HEK293 (cell line): Measurements from ENCODE around the gene ARHGAP42.

Experiments used
- CTCF ChIA-PET: fragments of 350-600 bp; formaldehyde crosslinking; extraction: SDS; loops from one replicate; lab custom pipeline; 2021; ENCODE audit warnings: antibody characterized with exemption; lab: Yijun Ruan, JAX
- POLR2A ChIA-PET: fragments of 300-600 bp; formaldehyde crosslinking; extraction: SDS; loops from one replicate; lab custom pipeline; 2020; ENCODE audit warnings: antibody characterized with exemption, inconsistent platforms; lab: Yijun Ruan, JAX
- H3K27ac ChIP-seq: fragments of 200-500 bp; sonication (Bioruptor generic); 2 replicates; pipeline ENCODE4 v1.5.1; 2014; ENCODE audit warnings: low read depth, low read length, control low read depth, inconsistent platforms; ENCODE audit errors: extremely low read depth
- H3K36me3 ChIP-seq, 2 experiments: fragments of 200-500 bp in 1 of 2; sonication (Bioruptor generic) in 1 of 2; 1 replicate in 1 of 2; 2 replicates in 1 of 2; pipeline ENCODE4 v1.5.1; 2014 to 2017; ENCODE audit warnings: inconsistent platforms in 2 of 2, low read length in 2 of 2; ENCODE audit not compliant: control insufficient read depth in 2 of 2, insufficient read depth in 1 of 2
- H3K4me1 ChIP-seq: fragments of 200-500 bp; sonication (Bioruptor generic); 2 replicates; pipeline ENCODE4 v1.5.1; 2014; ENCODE audit warnings: mild to moderate bottlenecking, low read length, inconsistent platforms; ENCODE audit not compliant: control insufficient read depth, insufficient read depth
- H3K4me3 ChIP-seq: 2 replicates; pipeline ENCODE4 v1.5.1; 2011; ENCODE audit warnings: low read depth, mild to moderate bottlenecking, control low read depth, low read length, moderate library complexity
- H3K9me3 ChIP-seq: fragments of 200-500 bp; sonication (Bioruptor generic); 2 replicates; pipeline ENCODE4 v1.5.1; 2014; ENCODE audit warnings: low read depth, low read length, inconsistent platforms; ENCODE audit not compliant: control insufficient read depth, insufficient read depth
- CTCF ChIP-seq: fragments of 450-650 bp; formaldehyde crosslinking; IDR thresholded peaks from 2 replicates; pipeline ENCODE4 v1.5.1; 2016; ENCODE audit warnings: missing biosample characterization, missing genetic modification characterization
- INSM2 ChIP-seq: fragments of 450-650 bp; formaldehyde crosslinking; IDR thresholded peaks from 2 replicates; pipeline ENCODE4 v1.5.1; 2016; ENCODE audit warnings: missing biosample characterization, missing genetic modification characterization
- MEIS1 ChIP-seq: sonication (generic); formaldehyde crosslinking; IDR thresholded peaks from 2 replicates; pipeline ENCODE4 v1.8.1; 2022; ENCODE audit warnings: missing genetic modification reagents, mild to moderate bottlenecking, borderline replicate concordance
- MZF1 ChIP-seq: fragments of 450-650 bp; formaldehyde crosslinking; IDR thresholded peaks from 2 replicates; pipeline ENCODE4 v1.5.1; 2017; ENCODE audit warnings: missing biosample characterization, missing genetic modification characterization, borderline replicate concordance
- PRDM1 ChIP-seq: fragments of 450-650 bp; formaldehyde crosslinking; IDR thresholded peaks from 2 replicates; pipeline ENCODE4; 2016; ENCODE audit warnings: missing biosample characterization, missing genetic modification characterization
- PRDM10 ChIP-seq: fragments of 450-650 bp; formaldehyde crosslinking; IDR thresholded peaks from 2 replicates; pipeline ENCODE4 v1.5.1; 2016; ENCODE audit warnings: missing biosample characterization, missing genetic modification characterization
- ZBTB44 ChIP-seq: fragments of 450-650 bp; IDR thresholded peaks from 2 replicates; pipeline ENCODE4 v1.5.1; 2018; ENCODE audit warnings: missing biosample characterization, mild to moderate bottlenecking, missing genetic modification characterization
- ZNF221 ChIP-seq: fragments of 450-650 bp; formaldehyde crosslinking; IDR thresholded peaks from 2 replicates; pipeline ENCODE4 v1.5.1; 2017; ENCODE audit warnings: missing biosample characterization, missing genetic modification characterization, borderline replicate concordance
- ZNF324 ChIP-seq: fragments of 450-650 bp; formaldehyde crosslinking; IDR thresholded peaks from 2 replicates; pipeline ENCODE4 v1.5.1; 2016; ENCODE audit warnings: missing biosample characterization, missing genetic modification characterization
- ZNF37A ChIP-seq: fragments of 450-650 bp; IDR thresholded peaks from 2 replicates; pipeline ENCODE4 v1.5.1; 2018; ENCODE audit warnings: missing biosample characterization, missing genetic modification characterization
- ZNF449 ChIP-seq: fragments of 450-650 bp; formaldehyde crosslinking; IDR thresholded peaks from 2 replicates; pipeline ENCODE4 v1.5.1; 2017; ENCODE audit warnings: missing biosample characterization, mild to moderate bottlenecking, missing genetic modification characterization, moderate library complexity
- ZNF48 ChIP-seq: fragments of 450-650 bp; formaldehyde crosslinking; IDR thresholded peaks from 2 replicates; pipeline ENCODE4 v1.5.1; 2016; ENCODE audit warnings: missing biosample characterization, missing genetic modification characterization
- ZNF555 ChIP-seq: fragments of 450-650 bp; formaldehyde crosslinking; conservative IDR thresholded peaks from 2 replicates; pipeline ENCODE4 v1.5.1; 2017; ENCODE audit warnings: missing biosample characterization, mild to moderate bottlenecking, missing genetic modification characterization, inconsistent platforms
- ZNF654 ChIP-seq: fragments of 450-650 bp; formaldehyde crosslinking; IDR thresholded peaks from 2 replicates; pipeline ENCODE4 v1.5.1; 2016; ENCODE audit warnings: low read depth, missing biosample characterization, missing genetic modification characterization
- ZSCAN16 ChIP-seq: fragments of 450-650 bp; formaldehyde crosslinking; IDR thresholded peaks from 2 replicates; pipeline ENCODE4 v1.5.1; 2016; ENCODE audit warnings: missing biosample characterization, missing genetic modification characterization
- ZSCAN18 ChIP-seq: fragments of 450-650 bp; formaldehyde crosslinking; IDR thresholded peaks from 2 replicates; pipeline ENCODE4 v1.5.1; 2016; ENCODE audit warnings: missing biosample characterization, missing genetic modification characterization

ARHGAP42 gene

GRCh38 chr11:100929377-100929776 lies 242.3 kb downstream of the ARHGAP42 start (continued):
- no peak for TF ChIP-seq ZNF449 (tag by site-specific recombination)
- no peak for TF ChIP-seq INSM2
- no peak for TF ChIP-seq PRDM10 (tag by site-specific recombination)

DNA sequence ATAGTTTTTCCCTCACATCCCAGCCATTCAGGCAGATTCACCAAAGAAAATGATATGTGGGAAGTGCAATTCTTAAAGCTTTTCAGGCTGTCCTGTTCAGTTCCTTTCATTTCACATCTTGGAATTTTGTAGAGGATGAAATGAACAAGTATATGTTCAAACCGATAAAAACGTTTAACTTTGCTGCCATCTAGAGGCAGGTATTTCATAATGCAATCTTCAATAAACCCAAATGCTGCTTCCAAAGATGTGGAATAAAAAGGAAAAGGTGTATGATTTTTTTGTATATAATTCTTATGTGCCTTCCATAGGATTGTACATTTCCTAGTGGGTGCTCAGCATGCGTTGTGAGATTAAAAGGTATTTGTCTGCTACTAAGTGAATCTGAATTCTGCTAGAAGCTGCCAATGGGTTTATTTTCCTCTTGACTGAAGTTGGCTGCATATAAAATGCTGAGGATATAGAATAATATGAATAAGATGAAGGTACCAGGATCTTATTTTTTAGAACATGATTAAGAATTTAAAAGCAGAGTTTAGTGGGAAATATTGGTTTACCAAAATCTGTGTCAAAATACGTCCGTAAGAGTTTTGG lies 243.2 kb downstream of the ARHGAP42 start:
- TF ChIP-seq CTCF (tag by site-specific recombination) (0 out of 2 replicates have a peak, but pooled peaks have one; percentile 16), ZNF654 (tag by site-specific recombination) (peak; percentile 67), MEIS1 (CRISPR knock-in tag) (no peak), ZNF48 (no peak), ZNF555 (tag by site-specific recombination) (no peak), ZNF221 (tag by site-specific recombination) (no peak)
- ChIA-PET POLR2A (no interaction called here), CTCF (interaction anchor here (0.6 to 3.6 kb wide), 9 partner anchors 60 to 385 kb away, joined by 3 to 36 read pairs (median 3); no protein-coding TSS in a partner anchor)
- Histone ChIP-seq H3K27ac (no peak overlapping the region), H3K9me3 (no peaks in the 10 kb centered on the region), H3K4me1 (no peaks in the 10 kb centered on the region; the same call in 1 of the 2 replicates), H3K36me3 (no peaks in the 10 kb centered on the region), H3K4me3 (no peak overlapping the region)

GRCh38 chr11:100932474-100933100 lies 245.5 kb downstream of the ARHGAP42 start:
- Histone ChIP-seq H3K9me3 (no peaks in the 10 kb centered on the region), H3K27ac (no peak overlapping the region), H3K4me3 (no peak overlapping the region), H3K4me1 (no peaks in the 10 kb centered on the region; the same call in 1 of the 2 replicates), H3K36me3 (peaks cover 0 to 8% of the 10 kb centered on the region in 2 experiments; a peak in 1 of 3 replicates)
- ChIA-PET POLR2A (no interaction called here), CTCF (interaction anchor here (0.7 to 3.6 kb wide), 7 partner anchors 108 to 379 kb away, joined by 3 to 36 read pairs (median 4); no protein-coding TSS in a partner anchor)
- TF ChIP-seq MEIS1 (CRISPR knock-in tag) (no peak), ZSCAN18 (tag by site-specific recombination) (no peak), ZNF324 (tag by site-specific recombination) (no peak), ZBTB44 (tag by site-specific recombination) (no peak), MZF1 (tag by site-specific recombination) (no peak), CTCF (tag by site-specific recombination) (0 out of 2 replicates have a peak, but pooled peaks have one; percentile 20), PRDM1 (tag by site-specific recombination) (peak; percentile 75), ZNF37A (tag by site-specific recombination) (no peak), ZSCAN16 (tag by site-specific recombination) (no peak)
